ENCODE data around the gene CLDND2. TPM values are rescaled to one million over a fixed set of nuclear protein-coding genes. Genes with fewer than 3 reads are reported as not detected.
"Not testable (repeated sequence)": the region's sequence is repeated elsewhere in the genome, so short reads cannot be mapped to it uniquely, and the experiment has no call there.

The CLDND2 gene
- total RNA-seq, 1 experiment from 2014 or later: 1.8 TPM

- ChIA-PET CTCF (interaction anchor here (0.7 to 3.1 kb wide), 2 partner anchors 31 to 59 kb away, joined by 3 to 16 read pairs; no protein-coding TSS in a partner anchor), RAD21 (ENCODE audit: low non-redundant PET in 1 of 2, low total read pairs in 2 of 2, uncharacterized antibody in 2 of 2, unreplicated experiment in 2 of 2) (no interaction called here), POLR2A (no interaction called here)
- peaks cover 8 to 9% of the 10 kb centered on the region in 2 experiments; a peak in 2 of 4 replicates for H3K9me3 ChIP-seq (ENCODE audit: control insufficient read depth in 1 of 2, insufficient read depth in 1 of 2, low read depth in 1 of 2, low read length in 2 of 2)
- H4K20me1 ChIP-seq (ENCODE audit: insufficient read depth): no peaks in the 10 kb centered on the region
- H3K4me1 ChIP-seq (ENCODE audit: control insufficient read depth in 1 of 2, insufficient read depth in 2 of 2, low read length in 2 of 2): peaks cover 6 to 25% of the 10 kb centered on the region in 2 experiments; a peak in 3 of 4 replicates
- H3K27me3 ChIP-seq (ENCODE audit: insufficient read depth, low read length): no peaks in the 10 kb centered on the region
- H3K4me2 ChIP-seq (ENCODE audit: low read length): no peak overlapping the region
- intact Hi-C loops (cut with micrococcal nuclease): no loop called here
- peaks cover 0 to 3% of the 10 kb centered on the region in 2 experiments; a peak in 1 of 4 replicates for H3K36me3 ChIP-seq (ENCODE audit: control insufficient read depth in 1 of 2, insufficient read depth in 2 of 2, low read length in 2 of 2)
- no peak overlapping the region for H3K27ac ChIP-seq (ENCODE audit: low read depth, low read length)
- H3K9ac ChIP-seq (ENCODE audit: low read length): no peak overlapping the region
- BruUV-seq (replicated peaks): no TSS peak
- no peak for ATAC-seq
- H3K4me3 ChIP-seq (replicated peaks in 1 of 2; ENCODE audit: low read depth in 1 of 2, low read length in 2 of 2): no peak overlapping the region
- no peaks in the 10 kb centered on the region for H3K9me2 ChIP-seq (ENCODE audit: insufficient read depth)
- TF ChIP-seq CTCF (IDR thresholded peaks at IDR 0.05 in 2 of 3, conservative IDR thresholded peaks at IDR 0.05 in 1 of 3; ENCODE audit: borderline replicate concordance in 1 of 3, insufficient read depth in 1 of 3, low read depth in 2 of 3, low read length in 2 of 3) (peak in 2 of 3 experiments; percentile 52 to 61; a peak in 5 of 6 replicates), ZBTB33 (IDR thresholded peaks at IDR 0.05; ENCODE audit: extremely low read depth, insufficient replicate concordance, low read length) (no peak), ELF1 (IDR thresholded peaks at IDR 0.05; ENCODE audit: borderline replicate concordance, low read depth) (no peak), EZH2phosphoT487 (IDR thresholded peaks at IDR 0.05; ENCODE audit: borderline replicate concordance) (no peak)
- H2AFZ ChIP-seq (ENCODE audit: low read depth, low read length, poor library complexity, severe bottlenecking): no peak overlapping the region
- DNase-seq (ENCODE audit: low read depth, low spot score): no peak
- peaks cover 4% of the 10 kb centered on the region; the same call in 1 of the 2 replicates for H3K79me2 ChIP-seq (ENCODE audit: insufficient read depth, low read length)
Observed at GRCh38 chr19:51398096-51398704, 29.4 kb upstream of the CLDND2 start.

- H3K9me3 ChIP-seq (ENCODE audit: control insufficient read depth in 1 of 2, insufficient read depth in 1 of 2, low read depth in 1 of 2, low read length in 2 of 2); BruUV-seq (replicated peaks); H3K9me2 ChIP-seq (ENCODE audit: insufficient read depth); RAD21 ChIA-PET (ENCODE audit: low non-redundant PET in 1 of 2, low total read pairs in 2 of 2, uncharacterized antibody in 2 of 2, unreplicated experiment in 2 of 2); H3K27ac ChIP-seq (ENCODE audit: low read depth, low read length); H3K4me2 ChIP-seq (ENCODE audit: low read length); ATAC-seq; H3K4me3 ChIP-seq (replicated peaks in 1 of 2; ENCODE audit: low read depth in 1 of 2, low read length in 2 of 2); H3K79me2 ChIP-seq (ENCODE audit: insufficient read depth, low read length); POLR2A ChIA-PET; H2AFZ ChIP-seq (ENCODE audit: low read depth, low read length, poor library complexity, severe bottlenecking); H3K9ac ChIP-seq (ENCODE audit: low read length); H4K20me1 ChIP-seq (ENCODE audit: insufficient read depth); DNase-seq (ENCODE audit: low read depth, low spot score); H3K36me3 ChIP-seq (ENCODE audit: control insufficient read depth in 1 of 2, insufficient read depth in 2 of 2, low read length in 2 of 2); intact Hi-C loops (cut with micrococcal nuclease); H3K27me3 ChIP-seq (ENCODE audit: insufficient read depth, low read length): not testable (repeated sequence)
- CTCF ChIA-PET: interaction anchor here (0.7 to 3.1 kb wide), 2 partner anchors 30 to 58 kb away, joined by 3 to 16 read pairs; no protein-coding TSS in a partner anchor
- H3K4me1 ChIP-seq (ENCODE audit: control insufficient read depth in 1 of 2, insufficient read depth in 2 of 2, low read length in 2 of 2): peaks cover 6 to 25% of the 10 kb centered on the region in 2 experiments; a peak in 3 of 4 replicates
Observed at GRCh38 chr19:51397453-51397852, 28.6 kb upstream of the CLDND2 start.
